SK-N-SH treated with all-trans-retinoic acid at 6 μM for 48 hours (cell line): Measurements from ENCODE around the gene MED16.

Experiments used
- ATAC-seq: fragments of 200-7000 bp; cut with Tn5 transposase; 3 replicates; pipeline ENCODE4 v1.9.1; 2020; ENCODE audit warnings: mild to moderate bottlenecking, moderate library complexity
- BACH2 ChIP-seq: fragments of 250-450 bp; sonication (Bioruptor Pico); IDR thresholded peaks from 2 replicates; pipeline ENCODE4 v1.9.0; 2021; ENCODE audit warnings: mild to moderate bottlenecking, borderline replicate concordance
- CREB5 ChIP-seq: fragments of 250-450 bp; sonication (Bioruptor Pico); IDR thresholded peaks from 2 replicates; pipeline ENCODE4 v1.5.1; 2020; ENCODE audit warnings: low read depth, mild to moderate bottlenecking, moderate library complexity
- ESRRG ChIP-seq: fragments of 250-450 bp; sonication (Bioruptor Pico); IDR thresholded peaks from 2 replicates; pipeline ENCODE4 v1.6.1; 2021; ENCODE audit warnings: mild to moderate bottlenecking
- GLIS3 ChIP-seq: fragments of 250-450 bp; sonication (Bioruptor Pico); IDR thresholded peaks from 2 replicates; pipeline ENCODE4 v1.5.0; 2020; ENCODE audit warnings: mild to moderate bottlenecking, moderate library complexity
- ISL1 ChIP-seq: fragments of 250-450 bp; sonication (Bioruptor Pico); IDR thresholded peaks from 2 replicates; pipeline ENCODE4 v2.1.2; 2022; ENCODE audit warnings: mild to moderate bottlenecking, moderate library complexity
- OSR1 ChIP-seq: fragments of 250-450 bp; sonication (Bioruptor Pico); IDR thresholded peaks from 2 replicates; pipeline ENCODE4 v1.8.0; 2022; ENCODE audit warnings: moderate library complexity, mild to moderate bottlenecking, inconsistent platforms
- PATZ1 ChIP-seq: fragments of 250-450 bp; sonication (Bioruptor Pico); IDR thresholded peaks from 2 replicates; pipeline ENCODE4 v1.8.0; 2020; ENCODE audit warnings: mild to moderate bottlenecking, moderate library complexity, borderline replicate concordance
- POU6F1 ChIP-seq: fragments of 250-450 bp; sonication (Bioruptor Pico); IDR thresholded peaks from 2 replicates; pipeline ENCODE4 v1.8.0; 2021; ENCODE audit warnings: low read depth, mild to moderate bottlenecking, moderate library complexity, borderline replicate concordance
- PPARA ChIP-seq: fragments of 250-450 bp; sonication (Bioruptor Pico); IDR thresholded peaks from 2 replicates; pipeline ENCODE4 v1.5.0; 2020; ENCODE audit warnings: mild to moderate bottlenecking, borderline replicate concordance
- SNAI2 ChIP-seq: fragments of 250-450 bp; sonication (Bioruptor Pico); IDR thresholded peaks from 2 replicates; pipeline ENCODE4 v1.5.0; 2020; ENCODE audit warnings: mild to moderate bottlenecking, moderate library complexity
- TCF4 ChIP-seq: fragments of 250-450 bp; sonication (Bioruptor Pico); IDR thresholded peaks from 2 replicates; pipeline ENCODE4 v1.8.0; 2021; ENCODE audit warnings: mild to moderate bottlenecking, moderate library complexity, borderline replicate concordance
- TSHZ2 ChIP-seq: fragments of 250-450 bp; sonication (Bioruptor Pico); IDR thresholded peaks from 2 replicates; pipeline ENCODE4 v1.5.0; 2020; ENCODE audit warnings: mild to moderate bottlenecking, moderate library complexity
- ZC3H10 ChIP-seq: fragments of 250-450 bp; sonication (Bioruptor Pico); IDR thresholded peaks from 2 replicates; pipeline ENCODE4 v1.5.1; 2021; ENCODE audit warnings: mild to moderate bottlenecking, moderate library complexity
- ZFP30 ChIP-seq: fragments of 450-650 bp; formaldehyde crosslinking; IDR thresholded peaks from 2 replicates; pipeline ENCODE4 v1.5.0; 2022; ENCODE audit warnings: mild to moderate bottlenecking, moderate library complexity
- ZNF565 ChIP-seq: fragments of 450-650 bp; formaldehyde crosslinking; conservative IDR thresholded peaks from 2 replicates; pipeline ENCODE4 v1.5.0; 2020; ENCODE audit warnings: low read depth, mild to moderate bottlenecking, moderate library complexity
- ZNF70 ChIP-seq: fragments of 450-650 bp; formaldehyde crosslinking; IDR thresholded peaks from 2 replicates; pipeline ENCODE4 v1.5.0; 2020; ENCODE audit warnings: mild to moderate bottlenecking, moderate library complexity
- ZNF8 ChIP-seq: fragments of 450-650 bp; formaldehyde crosslinking; IDR thresholded peaks from 2 replicates; pipeline ENCODE4 v1.5.0; 2020; ENCODE audit warnings: mild to moderate bottlenecking, moderate library complexity

The MED16 gene

GRCh38 chr19:868458-869244, 24.3 kb downstream of the MED16 start:
- TF ChIP-seq ZC3H10 (CRISPR knock-in tag) (no peak), PPARA (no peak), ZNF565 (no peak), POU6F1 (CRISPR knock-in tag) (no peak), PATZ1 (CRISPR knock-in tag) (no peak), ZNF8 (no peak), BACH2 (CRISPR knock-in tag) (no peak), CREB5 (CRISPR knock-in tag) (no peak), ISL1 (CRISPR knock-in tag) (no peak)
- no peak for ATAC-seq

- no peak for ATAC-seq
- no peak for TF ChIP-seq ZFP30
- TF ChIP-seq POU6F1 (CRISPR knock-in tag): no peak
- TF ChIP-seq TSHZ2 (CRISPR knock-in tag): no peak
- no peak for TF ChIP-seq PATZ1 (CRISPR knock-in tag)
- TF ChIP-seq ESRRG (CRISPR knock-in tag): no peak
- TF ChIP-seq PPARA: no peak
- no peak for TF ChIP-seq ZNF70 (CRISPR knock-in tag)
- TF ChIP-seq SNAI2 (CRISPR knock-in tag): no peak
- no peak for TF ChIP-seq ISL1 (CRISPR knock-in tag)
- no peak for TF ChIP-seq TCF4 (CRISPR knock-in tag)
- TF ChIP-seq GLIS3 (CRISPR knock-in tag): no peak
- no peak for TF ChIP-seq OSR1
- no peak for TF ChIP-seq ZC3H10 (CRISPR knock-in tag)
Measured at GRCh38 chr19:867855-868457, 25.0 kb downstream of the MED16 start.
